HepG2 (cell line): Measurements from ENCODE around the gene JMJD1C. TPM values are rescaled to one million over a fixed set of nuclear protein-coding genes. Genes with fewer than 3 reads are reported as not detected.

Experiments
- BHLHE40 ChIP-seq: IDR thresholded peaks from 2 replicates; pipeline ENCODE4 v1.6.1; 2011; ENCODE audit warnings: low read length, improper control_type of control experiment
- FOXO1 ChIP-seq: sonication (generic); formaldehyde crosslinking; IDR thresholded peaks from 2 replicates; pipeline ENCODE4 v1.4.0; 2020; ENCODE audit warnings: missing genetic modification reagents
- GATAD1 ChIP-seq: IDR thresholded peaks from 2 replicates; pipeline ENCODE4 v1.6.1; 2016; ENCODE audit warnings: missing genetic modification reagents, missing compliant biosample characterization
- GFI1 ChIP-seq: sonication (generic); formaldehyde crosslinking; IDR thresholded peaks from 2 replicates; pipeline ENCODE4 v1.5.0; 2020; ENCODE audit warnings: missing genetic modification reagents, mild to moderate bottlenecking, borderline replicate concordance
- HNF1A ChIP-seq, 2 experiments: sonication (generic) in 1 of 2; formaldehyde crosslinking in 1 of 2; IDR thresholded peaks; 2 replicates each; pipeline versions ENCODE4 v1.4.0 to v1.6.1; 2016 to 2020; ENCODE audit warnings: borderline replicate concordance in 1 of 2, low read depth in 1 of 2, mild to moderate bottlenecking in 1 of 2, missing genetic modification reagents in 1 of 2
- HOXA9 ChIP-seq: sonication (generic); formaldehyde crosslinking; IDR thresholded peaks from 2 replicates; pipeline ENCODE4 v1.8.1; 2022; ENCODE audit warnings: missing genetic modification reagents, mild to moderate bottlenecking, moderate library complexity, borderline replicate concordance
- MATR3 ChIP-seq: sonication (generic); formaldehyde crosslinking; IDR thresholded peaks from 2 replicates; pipeline ENCODE4 v1.4.0; 2020; ENCODE audit warnings: missing genetic modification reagents
- MED1 ChIP-seq: sonication (generic); formaldehyde crosslinking; IDR thresholded peaks from 2 replicates; pipeline ENCODE4 v1.4.0; 2020; ENCODE audit warnings: missing genetic modification reagents
- NFE2L2 ChIP-seq: fragments of 150-350 bp; IDR thresholded peaks from 2 replicates; pipeline ENCODE4 v1.6.1; 2014; ENCODE audit warnings: low read length
- PCBP1 ChIP-seq: fragments of 200-400 bp; formaldehyde crosslinking; IDR thresholded peaks from 2 replicates; pipeline ENCODE4 v1.6.1; 2017; ENCODE audit warnings: mild to moderate bottlenecking, low read depth, low read length, borderline replicate concordance
- RFX5 ChIP-seq: IDR thresholded peaks from 2 replicates; pipeline ENCODE4 v1.6.1; 2011; ENCODE audit warnings: low read depth, low read length, improper control_type of control experiment
- SOX6 ChIP-seq, 2 experiments: fragments of 450-650 bp in 1 of 2; sonication (generic) in 1 of 2; formaldehyde crosslinking in 1 of 2; IDR thresholded peaks; 2 replicates each; pipeline versions ENCODE4 v1.4.0 to v1.6.1; 2017 to 2020; ENCODE audit warnings: antibody characterized with exemption in 1 of 2, mild to moderate bottlenecking in 1 of 2, missing genetic modification reagents in 1 of 2
- SPEN ChIP-seq: sonication (generic); formaldehyde crosslinking; IDR thresholded peaks from 2 replicates; pipeline ENCODE4 v1.5.1; 2020; ENCODE audit warnings: low read depth, mild to moderate bottlenecking, missing genetic modification reagents
- TEAD2 ChIP-seq: sonication (generic); formaldehyde crosslinking; IDR thresholded peaks from 2 replicates; pipeline ENCODE4 v1.9.0; 2021; ENCODE audit warnings: missing genetic modification reagents
- ZBTB7B ChIP-seq: sonication (generic); formaldehyde crosslinking; IDR thresholded peaks from 2 replicates; pipeline ENCODE4 v1.4.0; 2020; ENCODE audit warnings: missing genetic modification reagents
- ZFP62 ChIP-seq: sonication (generic); formaldehyde crosslinking; IDR thresholded peaks from 2 replicates; pipeline ENCODE4 v1.4.0; 2020; ENCODE audit warnings: missing genetic modification reagents
- ZNF20 ChIP-seq: sonication (generic); formaldehyde crosslinking; IDR thresholded peaks from 2 replicates; pipeline ENCODE4 v1.4.0; 2020; ENCODE audit warnings: mild to moderate bottlenecking, moderate library complexity, missing genetic modification reagents
- ZNF282 ChIP-seq: fragments of 450-650 bp; IDR thresholded peaks from 2 replicates; pipeline ENCODE4 v1.6.1; 2018; ENCODE audit not compliant: partially characterized antibody
- ZNF513 ChIP-seq: sonication (generic); formaldehyde crosslinking; conservative IDR thresholded peaks from 2 replicates; pipeline ENCODE4 v1.5.0; 2020; ENCODE audit warnings: missing genetic modification reagents
- ZNF570 ChIP-seq: sonication (generic); formaldehyde crosslinking; IDR thresholded peaks from 2 replicates; pipeline ENCODE4 v1.4.0; 2020; ENCODE audit warnings: mild to moderate bottlenecking, missing genetic modification reagents, borderline replicate concordance
- ZNF747 ChIP-seq: sonication (generic); formaldehyde crosslinking; IDR thresholded peaks from 2 replicates; pipeline ENCODE4 v1.8.1; 2023; ENCODE audit warnings: missing genetic modification reagents, mild to moderate bottlenecking, borderline replicate concordance
- polyA plus RNA-seq, 8 experiments: library from polyadenylated mRNA; depleted of rRNA in 3 of 8; stranded (reverse) in 7 of 8; unstranded in 1 of 8; fragments of >200 nt; fragmentation: Illumina TruSeq in 4 of 8; extraction: Trizol in 4 of 8; gene quantifications; 2 replicates each; pipeline versions ENCODE4 v1.2.1 to v1.2.3, GENCODE V29; 2011 to 2016; ENCODE audit warnings: low read depth in 4 of 8, missing spikeins in 1 of 8, mixed read lengths in 1 of 8; ENCODE audit not compliant: insufficient read depth in 1 of 8
- total RNA-seq, 5 experiments: library from RNA; depleted of rRNA; stranded (reverse); fragments of >200 nt; fragmentation: Illumina TruSeq; extraction: Trizol; gene quantifications; 2 replicates each; pipeline ENCODE4 v1.2.3, GENCODE V29; 2016; ENCODE audit warnings: low read depth in 1 of 5
- TF ChIP-seq, protein P1 (sequence below): sonication (generic); formaldehyde crosslinking; IDR thresholded peaks from 2 replicates; pipeline ENCODE4 v1.4.0; 2020; ENCODE audit warnings: missing genetic modification reagents, borderline replicate concordance

JMJD1C gene
- total and polyA plus RNA-seq, 2 of the 13 experiments (the other 11 are each of a cell fraction or from before 2014, with no cell fraction given): 42.3 to 42.7 TPM

DNA sequence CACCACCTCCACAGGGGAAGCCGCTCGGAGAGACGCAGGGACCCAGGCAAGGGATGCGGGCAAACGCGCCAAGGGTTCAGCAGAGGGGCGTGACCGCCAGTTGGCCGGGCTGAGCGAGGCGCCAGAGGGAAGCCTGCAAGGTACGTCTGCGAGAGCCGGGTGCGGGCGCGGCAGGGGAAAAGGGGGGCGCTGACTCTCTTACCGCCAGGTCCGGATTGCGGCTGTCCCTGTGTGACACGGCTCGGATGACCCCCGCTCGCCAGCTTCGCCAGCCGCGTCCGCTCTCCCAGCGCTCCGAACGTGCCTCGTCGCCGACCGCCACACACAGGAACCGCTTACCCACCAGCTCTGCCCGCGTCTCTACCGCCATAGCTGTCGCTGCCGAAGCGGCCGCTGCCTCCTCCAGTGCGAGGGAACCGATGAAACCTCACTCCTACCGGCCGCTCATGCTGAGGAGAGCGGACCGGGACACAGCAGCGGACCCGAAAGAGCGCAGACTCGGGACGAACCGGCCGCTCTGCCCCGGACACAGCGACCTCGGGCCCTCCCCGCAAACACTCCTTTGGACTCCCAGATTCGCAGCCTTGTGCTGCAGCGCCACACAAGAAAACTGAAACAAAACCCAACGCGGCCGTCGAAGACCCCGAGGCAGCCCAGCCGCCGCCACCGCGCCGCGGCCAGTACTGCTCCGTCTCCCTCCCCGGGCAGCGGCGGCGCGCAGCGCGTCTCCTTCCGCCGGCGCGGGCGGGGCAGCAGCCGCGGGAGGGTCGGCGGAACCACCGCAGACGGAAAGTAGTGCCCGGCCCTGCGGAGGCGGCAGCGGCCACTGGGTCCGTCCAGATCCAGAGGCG lies at the start of gene JMJD1C (continued):
- TF ChIP-seq, protein P1, sequence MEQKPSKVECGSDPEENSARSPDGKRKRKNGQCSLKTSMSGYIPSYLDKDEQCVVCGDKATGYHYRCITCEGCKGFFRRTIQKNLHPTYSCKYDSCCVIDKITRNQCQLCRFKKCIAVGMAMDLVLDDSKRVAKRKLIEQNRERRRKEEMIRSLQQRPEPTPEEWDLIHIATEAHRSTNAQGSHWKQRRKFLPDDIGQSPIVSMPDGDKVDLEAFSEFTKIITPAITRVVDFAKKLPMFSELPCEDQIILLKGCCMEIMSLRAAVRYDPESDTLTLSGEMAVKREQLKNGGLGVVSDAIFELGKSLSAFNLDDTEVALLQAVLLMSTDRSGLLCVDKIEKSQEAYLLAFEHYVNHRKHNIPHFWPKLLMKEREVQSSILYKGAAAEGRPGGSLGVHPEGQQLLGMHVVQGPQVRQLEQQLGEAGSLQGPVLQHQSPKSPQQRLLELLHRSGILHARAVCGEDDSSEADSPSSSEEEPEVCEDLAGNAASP (CRISPR knock-in tag): peak; percentile 59; the same call in 1 of the 2 replicates
- TF ChIP-seq ZNF747 (CRISPR knock-in tag) (peak; percentile 54; the same call in 1 of the 2 replicates), ZBTB7B (CRISPR knock-in tag) (peak; percentile 77; the same call in 1 of the 2 replicates), HOXA9 (peak; percentile 24; the same call in 1 of the 2 replicates), MED1 (CRISPR knock-in tag) (peak; percentile 61), ZFP62 (CRISPR knock-in tag) (no peak), ZNF282 (no peak), ZNF570 (no peak), GATAD1 (CRISPR knock-in tag) (peak; percentile 28; the same call in 1 of the 2 replicates), SPEN (CRISPR knock-in tag) (peak; percentile 75), NFE2L2 (0 out of 2 replicates have a peak, but pooled peaks have one; percentile 27), FOXO1 (peak; percentile 6; the same call in 1 of the 2 replicates), PCBP1 (0 out of 2 replicates have a peak, but pooled peaks have one; percentile 20), TEAD2 (CRISPR knock-in tag) (no peak), MATR3 (no peak), RFX5 (no peak), ZNF20 (no peak), SOX6 (IDR thresholded peaks at IDR 0.05) (no peak), SOX6 (CRISPR knock-in tag; IDR thresholded peaks at IDR 0.05) (peak; percentile 65), ZNF513 (CRISPR knock-in tag) (0 out of 2 replicates have a peak, but pooled peaks have one; percentile 66), GFI1 (peak; percentile 65; the same call in 1 of the 2 replicates), BHLHE40 (no peak), HNF1A (IDR thresholded peaks at IDR 0.05; ENCODE audit: low read depth) (peak; percentile 12; the same call in 1 of the 2 replicates), HNF1A (CRISPR knock-in tag; IDR thresholded peaks at IDR 0.05; ENCODE audit: borderline replicate concordance) (peak; percentile 41; the same call in 1 of the 2 replicates)
